K562 (cell line): Measurements from ENCODE around the gene GUCY2C. TPM values are rescaled to one million over a fixed set of nuclear protein-coding genes. Genes with fewer than 3 reads are reported as not detected.

Experiments used
- ATF2 ChIP-seq: sonication (generic); formaldehyde crosslinking; IDR thresholded peaks from 2 replicates; pipeline ENCODE4 v1.8.1; 2022; ENCODE audit warnings: missing genetic modification reagents
- CEBPZ ChIP-seq: fragments of 150-350 bp; IDR thresholded peaks from 2 replicates; pipeline ENCODE4 v1.6.1; 2014; ENCODE audit warnings: low read depth, mild to moderate bottlenecking, low read length, borderline replicate concordance
- ILK ChIP-seq: fragments of 450-650 bp; IDR thresholded peaks from 2 replicates; pipeline ENCODE4 v1.6.1; 2016; ENCODE audit warnings: missing genetic modification characterization, low read depth, mild to moderate bottlenecking, missing compliant biosample characterization, moderate library complexity, borderline replicate concordance
- NUFIP1 ChIP-seq: fragments of 450-650 bp; IDR thresholded peaks from 2 replicates; pipeline ENCODE4 v1.6.1; 2018; ENCODE audit not compliant: partially characterized antibody
- PATZ1 ChIP-seq: fragments of 250-450 bp; sonication (Bioruptor Pico); IDR thresholded peaks from 2 replicates; pipeline ENCODE4 v1.5.0; 2020; ENCODE audit warnings: mild to moderate bottlenecking, borderline replicate concordance
- REST ChIP-seq, 2 experiments: fragments of 450-650 bp; formaldehyde crosslinking in 1 of 2; IDR thresholded peaks; 2 replicates each; pipeline versions ENCODE4 v1.4.0 to v1.6.1; 2014 to 2020; ENCODE audit warnings: mild to moderate bottlenecking in 2 of 2, borderline replicate concordance in 1 of 2, low read depth in 1 of 2
- polyA plus RNA-seq, 8 experiments: library from polyadenylated mRNA; depleted of rRNA in 4 of 8; stranded (reverse) in 5 of 8; unstranded in 3 of 8; fragments of >200 nt; fragmentation: Nextera tagmentation in 2 of 8; fragmentation: Illumina TruSeq in 1 of 8; extraction: Ambion mirVana in 2 of 8; extraction: Trizol in 1 of 8; gene quantifications; 2 replicates each; pipeline versions ENCODE4 v1.2.1 to v1.2.3, GENCODE V29; 2011 to 2014; ENCODE audit warnings: inconsistent platforms in 1 of 8, missing spikeins in 1 of 8
- total RNA-seq, 7 experiments: library from RNA; depleted of rRNA in 6 of 7; stranded (reverse); fragments of >200 nt in 6 of 7; fragmentation: Illumina TruSeq in 2 of 7; extraction: Trizol in 2 of 7; gene quantifications; 2 replicates each; pipeline versions ENCODE4 v1.2.1 to v1.2.3, GENCODE V29; 2011 to 2021; ENCODE audit warnings: low replicate concordance in 1 of 7

The GUCY2C gene
- total and polyA plus RNA-seq, 9 of the 15 experiments (the other 6 are each of a cell fraction or from before 2014, with no cell fraction given) = 0.01 to 0.05 (median 0.04) TPM; not detected in 6

GRCh38 chr12:14696265-14696741, at the start of gene GUCY2C (continued):
- TF ChIP-seq ATF2 (no peak), CEBPZ (no peak), ILK (tag) (no peak), REST (IDR thresholded peaks at IDR 0.05; ENCODE audit: borderline replicate concordance) (no peak), REST (CRISPR knock-in tag; IDR thresholded peaks at IDR 0.05; ENCODE audit: low read depth) (no peak), PATZ1 (CRISPR knock-in tag) (no peak), NUFIP1 (no peak)
- TF ChIP-seq, all 486 proteins: peak for 0
